HL-60/S4 treated with phorbol 12-myristate 13-acetate at 8.2 ng/mL for 4 days and 3 days (cell line): ENCODE data around the gene ABCA7.

Experiments
- in situ Hi-C: fragments of 300-500 bp; cut with MboI; formaldehyde crosslinking; loops from 2 replicates; pipeline ENCODE4 v1.15.0; 2022; ENCODE audit warnings: low sequenced_read_pairs

ABCA7 gene

GRCh38 chr19:1082928-1083816, 43.3 kb downstream of the ABCA7 start:
- in situ Hi-C loops = no loop called here

GRCh38 chr19:1084024-1084868, 44.3 kb downstream of the ABCA7 start:
- in situ Hi-C loops = no loop called here

GRCh38 chr19:1085053-1085658, 45.2 kb downstream of the ABCA7 start:
- in situ Hi-C loops = no loop called here

- in situ Hi-C loops = no loop called here
Measured at GRCh38 chr19:1085676-1086442, 46.0 kb downstream of the ABCA7 start.

GRCh38 chr19:1086613-1087012, 46.7 kb downstream of the ABCA7 start:
- in situ Hi-C loops = no loop called here

- in situ Hi-C loops = no loop called here
Measured at GRCh38 chr19:1087813-1088415, 48.0 kb downstream of the ABCA7 start.

GRCh38 chr19:1088416-1089010, 48.6 kb downstream of the ABCA7 start:
- in situ Hi-C loops = no loop called here

GRCh38 chr19:1089126-1089771, 49.3 kb downstream of the ABCA7 start:
- in situ Hi-C loops = no loop called here

GRCh38 chr19:1089891-1090290, 50.0 kb downstream of the ABCA7 start:
- in situ Hi-C loops = no loop called here

- in situ Hi-C loops = no loop called here
Measured at GRCh38 chr19:1090731-1091543, 51.0 kb downstream of the ABCA7 start.

- in situ Hi-C loops = no loop called here
Measured at GRCh38 chr19:1091544-1092175, 51.8 kb downstream of the ABCA7 start.

- in situ Hi-C loops = no loop called here
Measured at GRCh38 chr19:1093330-1093729, 53.4 kb downstream of the ABCA7 start.

GRCh38 chr19:1093811-1094553, 54.1 kb downstream of the ABCA7 start:
- in situ Hi-C loops = no loop called here

- in situ Hi-C loops = no loop called here
Measured at GRCh38 chr19:1094655-1094977, 54.7 kb downstream of the ABCA7 start.

- in situ Hi-C loops = no loop called here
Measured at GRCh38 chr19:1094978-1095701, 55.2 kb downstream of the ABCA7 start, which contains the start of gene POLR2E. Gene POLR2E (minus strand): TSS chr19:1095375. CDS start chr19:1095315, 60 bp downstream.

- in situ Hi-C loops = no loop called here
Measured at GRCh38 chr19:1097810-1098176, 57.9 kb downstream of the ABCA7 start.
